HCT116 (cell line): Measurements from ENCODE around the gene FGF14. TPM values are rescaled to one million over a fixed set of nuclear protein-coding genes. Genes with fewer than 3 reads are reported as not detected.

ENCODE experiments used
- ATAC-seq: fragments of 200-7000 bp; cut with Tn5 transposase; 2 replicates; pipeline ENCODE4 v1.9.1; 2020; ENCODE audit warnings: mild to moderate bottlenecking, moderate library complexity
- BruUV-seq: library from RNA; stranded (reverse); fragments of 400-500 nt; replicated peaks from 2 replicates; lab custom pipeline; 2021; lab: Mats Ljungman, UMichigan
- CTCF ChIA-PET: fragments of 300-600 bp; sonication (Branson Sonifier 250); formaldehyde crosslinking; loops from one replicate; lab custom pipeline; 2021; ENCODE audit warnings: antibody characterized with exemption; lab: Charles Lee
- POLR2A ChIA-PET: fragments of 300-600, 350-600 bp; sonication (Branson Sonifier 250); formaldehyde crosslinking; loops from one replicate; lab custom pipeline; 2021; ENCODE audit warnings: antibody characterized with exemption; lab: Charles Lee
- RAD21 ChIA-PET, 2 experiments: fragments of 300-600 bp; sonication (Branson Sonifier 250); formaldehyde crosslinking; loops; one replicate each; lab custom pipeline; 2023; ENCODE audit warnings: low total read pairs in 2 of 2; ENCODE audit not compliant: uncharacterized antibody in 2 of 2, unreplicated experiment in 2 of 2, low non-redundant PET in 1 of 2; lab: Charles Lee
- DNase-seq: peaks from one replicate; pipeline ENCODE4 v3.0.0-alpha.2; 2010; ENCODE audit warnings: low read depth, low spot score
- H2AFZ ChIP-seq: fragments of 200-600 bp; shearing (Covaris generic), sonication (generic); 2 replicates; pipeline ENCODE4 v1.6.1; 2017; ENCODE audit warnings: low read depth, mixed run types, mixed read lengths, antibody characterized with exemption, low read length; ENCODE audit not compliant: poor library complexity, severe bottlenecking
- H3K27ac ChIP-seq: 2 replicates; pipeline ENCODE4 v1.5.1; 2012; ENCODE audit warnings: low read depth, low read length
- H3K27me3 ChIP-seq: fragments of 200-600 bp; sonication (generic); 2 replicates; pipeline ENCODE4 v1.6.1; 2016; ENCODE audit warnings: mixed run types, low read length, mixed read lengths; ENCODE audit not compliant: insufficient read depth
- H3K36me3 ChIP-seq, 2 experiments: fragments of 200-500 bp in 1 of 2; fragments of 200-600 bp in 1 of 2; sonication (Bioruptor generic) in 1 of 2; sonication (generic) in 1 of 2; 2 replicates each; pipeline versions ENCODE4 v1.5.1 to v1.6.1; 2014 to 2016; ENCODE audit warnings: low read length in 2 of 2, inconsistent platforms in 1 of 2, mixed read lengths in 1 of 2, mixed run types in 1 of 2; ENCODE audit not compliant: insufficient read depth in 2 of 2, control insufficient read depth in 1 of 2
- H3K4me1 ChIP-seq, 2 experiments: fragments of 200-600 bp in 1 of 2; sonication (generic) in 1 of 2; 2 replicates each; pipeline versions ENCODE4 v1.5.1 to v1.6.1; 2012 to 2017; ENCODE audit warnings: low read length in 2 of 2, inconsistent platforms in 1 of 2, mild to moderate bottlenecking in 1 of 2, mixed read lengths in 1 of 2, mixed run types in 1 of 2, moderate library complexity in 1 of 2; ENCODE audit not compliant: insufficient read depth in 2 of 2, control insufficient read depth in 1 of 2
- H3K4me2 ChIP-seq: fragments of 200-600 bp; sonication (generic); 2 replicates; pipeline ENCODE4 v1.6.1; 2017; ENCODE audit warnings: mixed run types, low read length, mixed read lengths
- H3K4me3 ChIP-seq, 2 experiments: fragments of 200-600 bp in 1 of 2; sonication (generic) in 1 of 2; replicated peaks in 1 of 2; 2 replicates each; pipeline ENCODE4 v1.5.1; 2011 to 2016; ENCODE audit warnings: low read length in 2 of 2, control low read depth in 1 of 2, low read depth in 1 of 2, mild to moderate bottlenecking in 1 of 2, mixed read lengths in 1 of 2, mixed run types in 1 of 2
- H3K79me2 ChIP-seq: fragments of 200-600 bp; sonication (generic); 2 replicates; pipeline ENCODE4 v1.6.1; 2017; ENCODE audit warnings: mild to moderate bottlenecking, mixed run types, low read length, moderate library complexity, mixed read lengths; ENCODE audit not compliant: insufficient read depth
- H3K9ac ChIP-seq: fragments of 200-600 bp; sonication (generic); 2 replicates; pipeline ENCODE4 v1.6.1; 2016; ENCODE audit warnings: low read length, mixed read lengths
- H3K9me2 ChIP-seq: fragments of 200-600 bp; sonication (generic), shearing (Covaris generic); 2 replicates; pipeline ENCODE4 v1.6.1; 2017; ENCODE audit warnings: mixed run types, mild to moderate bottlenecking, moderate library complexity; ENCODE audit not compliant: insufficient read depth
- H3K9me3 ChIP-seq, 2 experiments: fragments of 200-500 bp in 1 of 2; fragments of 200-600 bp in 1 of 2; sonication (Bioruptor generic) in 1 of 2; sonication (generic) in 1 of 2; 2 replicates each; pipeline ENCODE4 v1.6.1; 2014 to 2017; ENCODE audit warnings: low read length in 2 of 2, mixed read lengths in 2 of 2, inconsistent platforms in 1 of 2, low read depth in 1 of 2, mild to moderate bottlenecking in 1 of 2, mixed run types in 1 of 2, moderate library complexity in 1 of 2; ENCODE audit not compliant: control insufficient read depth in 1 of 2, insufficient read depth in 1 of 2
- H4K20me1 ChIP-seq: fragments of 200-600 bp; sonication (generic), shearing (Covaris generic); 2 replicates; pipeline ENCODE4 v1.6.1; 2017; ENCODE audit warnings: mixed run types, mild to moderate bottlenecking, moderate library complexity; ENCODE audit not compliant: insufficient read depth
- CBX3 ChIP-seq: IDR thresholded peaks from 2 replicates; pipeline ENCODE4 v1.6.1; 2012; ENCODE audit warnings: low read depth
- CEBPB ChIP-seq: IDR thresholded peaks from 2 replicates; pipeline ENCODE4 v1.6.1; 2012; ENCODE audit warnings: low read depth
- EGR1 ChIP-seq: IDR thresholded peaks from 2 replicates; pipeline ENCODE4 v1.6.1; 2012; ENCODE audit warnings: low read depth
- ELF1 ChIP-seq: IDR thresholded peaks from 2 replicates; pipeline ENCODE4 v1.6.1; 2012; ENCODE audit warnings: low read depth, borderline replicate concordance
- EZH2 ChIP-seq: fragments of 200-600 bp; sonication (generic); IDR thresholded peaks from 2 replicates; pipeline ENCODE4 v1.6.1; 2017; ENCODE audit warnings: antibody characterized with exemption, mixed run types
- EZH2phosphoT487 ChIP-seq: fragments of 200-600 bp; IDR thresholded peaks from 2 replicates; pipeline ENCODE4 v1.6.1; 2018; ENCODE audit warnings: antibody characterized with exemption, borderline replicate concordance
- JUND ChIP-seq: IDR thresholded peaks from 2 replicates; pipeline ENCODE4 v1.6.1; 2012
- POLR2A ChIP-seq: IDR thresholded peaks from 2 replicates; pipeline ENCODE4 v1.7.0; 2011; ENCODE audit warnings: borderline replicate concordance; ENCODE audit not compliant: insufficient read depth, insufficient read length; ENCODE audit errors: extremely low read depth
- RAD21 ChIP-seq: IDR thresholded peaks from 2 replicates; pipeline ENCODE4 v1.6.1; 2012; ENCODE audit warnings: low read depth, mild to moderate bottlenecking
- SIN3A ChIP-seq: IDR thresholded peaks from 2 replicates; pipeline ENCODE4 v1.6.1; 2012; ENCODE audit warnings: low read depth
- SP1 ChIP-seq: IDR thresholded peaks from 2 replicates; pipeline ENCODE4 v1.6.1; 2012; ENCODE audit warnings: low read depth
- SRF ChIP-seq: IDR thresholded peaks from 2 replicates; pipeline ENCODE4 v1.6.1; 2012; ENCODE audit warnings: low read depth
- TCF7L2 ChIP-seq: IDR thresholded peaks from 2 replicates; pipeline ENCODE4 v1.7.0; 2011; ENCODE audit warnings: borderline replicate concordance, inconsistent platforms; ENCODE audit not compliant: insufficient read depth, insufficient read length; ENCODE audit errors: extremely low read depth
- ZFX ChIP-seq: fragments of 450-650 bp; IDR thresholded peaks from 2 replicates; pipeline ENCODE4 v1.6.1; 2017
- ZNF274 ChIP-seq: fragments of 200-500 bp; sonication (Bioruptor generic); IDR thresholded peaks from 2 replicates; pipeline ENCODE4 v1.6.1; 2014; ENCODE audit warnings: mild to moderate bottlenecking, low read depth, low read length, inconsistent platforms
- intact Hi-C: fragments of 100-400 bp; cut with micrococcal nuclease; formaldehyde crosslinking; loops from 2 replicates; pipeline ENCODE4 v1.10.0; 2022
- total RNA-seq: library from RNA; stranded (reverse); gene quantifications from one replicate; pipeline ENCODE4 v1.2.1, GENCODE V29; 2021; ENCODE audit not compliant: unreplicated experiment
- TF ChIP-seq, protein P1 (sequence below): IDR thresholded peaks from 2 replicates; pipeline ENCODE4 v1.6.1; 2012; ENCODE audit warnings: low read depth
- TF ChIP-seq, protein P2 (sequence below): IDR thresholded peaks from 2 replicates; pipeline ENCODE4 v1.6.1; 2012
- TF ChIP-seq, protein P3 (sequence below), 3 experiments: fragments of 200-600 bp in 1 of 3; sonication (generic) in 1 of 3; IDR thresholded peaks in 2 of 3; conservative IDR thresholded peaks in 1 of 3; 2 replicates each; pipeline ENCODE4 v1.5.1; 2012 to 2017; ENCODE audit warnings: low read depth in 2 of 3, low read length in 2 of 3, antibody characterized with exemption in 1 of 3, borderline replicate concordance in 1 of 3, control low read depth in 1 of 3, mild to moderate bottlenecking in 1 of 3, mixed read lengths in 1 of 3, mixed run types in 1 of 3, moderate library complexity in 1 of 3; ENCODE audit not compliant: insufficient read depth in 1 of 3
- TF ChIP-seq, protein P4 (sequence below): IDR thresholded peaks from 2 replicates; pipeline ENCODE4 v1.6.1; 2011; ENCODE audit warnings: mild to moderate bottlenecking, low read length, moderate library complexity; ENCODE audit not compliant: insufficient replicate concordance; ENCODE audit errors: extremely low read depth

Gene FGF14
- total RNA-seq, 1 experiment from 2014 or later: not detected

DNA sequence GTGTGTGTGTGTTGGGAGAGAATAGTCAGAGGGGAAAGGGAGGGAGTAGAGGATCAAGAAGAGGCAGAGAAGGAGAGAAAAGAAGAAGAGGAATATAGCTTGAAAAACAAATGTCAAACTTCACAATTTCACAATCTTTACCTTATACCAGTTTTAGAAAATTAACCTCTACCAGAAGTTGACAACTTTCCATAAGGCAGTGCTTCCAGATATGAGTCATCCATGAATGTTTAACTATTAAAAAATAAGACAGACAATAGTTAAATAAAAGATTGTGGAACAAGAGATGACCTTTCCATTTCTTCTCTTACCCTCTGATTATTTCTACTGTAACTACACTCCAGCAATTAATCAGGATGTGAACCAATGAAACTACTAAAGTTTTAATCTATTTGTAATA is 720.0 kb downstream of the FGF14 start (continued):
- TF ChIP-seq, protein P1, sequence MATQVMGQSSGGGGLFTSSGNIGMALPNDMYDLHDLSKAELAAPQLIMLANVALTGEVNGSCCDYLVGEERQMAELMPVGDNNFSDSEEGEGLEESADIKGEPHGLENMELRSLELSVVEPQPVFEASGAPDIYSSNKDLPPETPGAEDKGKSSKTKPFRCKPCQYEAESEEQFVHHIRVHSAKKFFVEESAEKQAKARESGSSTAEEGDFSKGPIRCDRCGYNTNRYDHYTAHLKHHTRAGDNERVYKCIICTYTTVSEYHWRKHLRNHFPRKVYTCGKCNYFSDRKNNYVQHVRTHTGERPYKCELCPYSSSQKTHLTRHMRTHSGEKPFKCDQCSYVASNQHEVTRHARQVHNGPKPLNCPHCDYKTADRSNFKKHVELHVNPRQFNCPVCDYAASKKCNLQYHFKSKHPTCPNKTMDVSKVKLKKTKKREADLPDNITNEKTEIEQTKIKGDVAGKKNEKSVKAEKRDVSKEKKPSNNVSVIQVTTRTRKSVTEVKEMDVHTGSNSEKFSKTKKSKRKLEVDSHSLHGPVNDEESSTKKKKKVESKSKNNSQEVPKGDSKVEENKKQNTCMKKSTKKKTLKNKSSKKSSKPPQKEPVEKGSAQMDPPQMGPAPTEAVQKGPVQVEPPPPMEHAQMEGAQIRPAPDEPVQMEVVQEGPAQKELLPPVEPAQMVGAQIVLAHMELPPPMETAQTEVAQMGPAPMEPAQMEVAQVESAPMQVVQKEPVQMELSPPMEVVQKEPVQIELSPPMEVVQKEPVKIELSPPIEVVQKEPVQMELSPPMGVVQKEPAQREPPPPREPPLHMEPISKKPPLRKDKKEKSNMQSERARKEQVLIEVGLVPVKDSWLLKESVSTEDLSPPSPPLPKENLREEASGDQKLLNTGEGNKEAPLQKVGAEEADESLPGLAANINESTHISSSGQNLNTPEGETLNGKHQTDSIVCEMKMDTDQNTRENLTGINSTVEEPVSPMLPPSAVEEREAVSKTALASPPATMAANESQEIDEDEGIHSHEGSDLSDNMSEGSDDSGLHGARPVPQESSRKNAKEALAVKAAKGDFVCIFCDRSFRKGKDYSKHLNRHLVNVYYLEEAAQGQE: no peak
- TF ChIP-seq EZH2 (no peak), JUND (no peak)

DNA sequence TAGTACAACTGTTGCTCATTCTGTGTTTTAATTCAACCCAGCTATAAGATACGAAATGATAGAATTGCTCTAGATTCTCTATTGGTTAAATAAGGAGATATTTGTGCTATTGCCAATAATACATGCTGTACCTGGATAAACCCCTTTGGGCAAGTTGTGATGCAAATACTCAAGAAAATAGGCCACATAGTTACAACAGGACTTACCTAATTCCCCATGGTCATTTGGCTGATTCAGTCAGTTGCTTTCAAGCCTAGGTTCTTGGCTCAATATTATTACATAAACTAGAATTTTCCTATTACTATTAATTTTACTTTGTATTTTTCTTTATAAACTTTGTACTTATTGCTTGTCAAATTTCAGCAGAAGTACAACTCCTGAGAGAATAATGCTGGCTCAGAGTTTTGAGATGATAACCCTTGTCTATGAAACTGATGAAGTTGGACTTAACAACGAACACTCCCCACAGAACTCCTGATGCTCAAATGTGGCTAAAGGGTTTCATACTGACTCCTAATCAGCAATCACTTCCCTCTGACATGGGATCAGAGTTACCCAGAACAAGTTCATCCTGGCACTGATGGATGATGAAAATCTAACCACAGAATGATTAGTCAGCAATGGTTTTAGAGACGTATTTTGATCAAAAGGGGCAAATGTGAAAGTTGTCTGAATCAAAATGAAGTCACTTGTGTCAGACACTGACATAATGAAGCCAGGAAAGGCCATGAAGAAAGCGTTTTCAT is 728.3 kb downstream of the FGF14 start:
- Histone ChIP-seq H3K27me3 (no peaks in the 10 kb centered on the region), H3K4me2 (no peak overlapping the region), H3K9me3 (no peaks in the 10 kb centered on the region), H3K9me2 (no peaks in the 10 kb centered on the region), H2AFZ (no peak overlapping the region), H3K4me1 (no peaks in the 10 kb centered on the region), H3K27ac (no peak overlapping the region), H3K9ac (no peak overlapping the region), H4K20me1 (no peaks in the 10 kb centered on the region), H3K36me3 (no peaks in the 10 kb centered on the region), H3K79me2 (no peaks in the 10 kb centered on the region), H3K4me3 (no peak overlapping the region)
- intact Hi-C loops: no loop called here
- no peak for DNase-seq
- RAD21 ChIA-PET: no interaction called here
- ATAC-seq: no peak
- POLR2A ChIA-PET: no interaction called here
- no TSS peak for BruUV-seq
- TF ChIP-seq EGR1 (no peak), RAD21 (no peak), ELF1 (no peak), POLR2A (no peak), TCF7L2 (no peak), EZH2 (no peak), SRF (no peak), CEBPB (no peak), SP1 (no peak), SIN3A (no peak), CBX3 (no peak), ZFX (no peak), JUND (no peak), ZNF274 (no peak), EZH2phosphoT487 (no peak)
- TF ChIP-seq, protein P2, sequence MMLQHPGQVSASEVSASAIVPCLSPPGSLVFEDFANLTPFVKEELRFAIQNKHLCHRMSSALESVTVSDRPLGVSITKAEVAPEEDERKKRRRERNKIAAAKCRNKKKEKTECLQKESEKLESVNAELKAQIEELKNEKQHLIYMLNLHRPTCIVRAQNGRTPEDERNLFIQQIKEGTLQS: no peak
- TF ChIP-seq, protein P3, sequence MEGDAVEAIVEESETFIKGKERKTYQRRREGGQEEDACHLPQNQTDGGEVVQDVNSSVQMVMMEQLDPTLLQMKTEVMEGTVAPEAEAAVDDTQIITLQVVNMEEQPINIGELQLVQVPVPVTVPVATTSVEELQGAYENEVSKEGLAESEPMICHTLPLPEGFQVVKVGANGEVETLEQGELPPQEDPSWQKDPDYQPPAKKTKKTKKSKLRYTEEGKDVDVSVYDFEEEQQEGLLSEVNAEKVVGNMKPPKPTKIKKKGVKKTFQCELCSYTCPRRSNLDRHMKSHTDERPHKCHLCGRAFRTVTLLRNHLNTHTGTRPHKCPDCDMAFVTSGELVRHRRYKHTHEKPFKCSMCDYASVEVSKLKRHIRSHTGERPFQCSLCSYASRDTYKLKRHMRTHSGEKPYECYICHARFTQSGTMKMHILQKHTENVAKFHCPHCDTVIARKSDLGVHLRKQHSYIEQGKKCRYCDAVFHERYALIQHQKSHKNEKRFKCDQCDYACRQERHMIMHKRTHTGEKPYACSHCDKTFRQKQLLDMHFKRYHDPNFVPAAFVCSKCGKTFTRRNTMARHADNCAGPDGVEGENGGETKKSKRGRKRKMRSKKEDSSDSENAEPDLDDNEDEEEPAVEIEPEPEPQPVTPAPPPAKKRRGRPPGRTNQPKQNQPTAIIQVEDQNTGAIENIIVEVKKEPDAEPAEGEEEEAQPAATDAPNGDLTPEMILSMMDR (IDR thresholded peaks at IDR 0.05 in 2 of 3, conservative IDR thresholded peaks at IDR 0.05 in 1 of 3; ENCODE audit: borderline replicate concordance in 1 of 3, insufficient read depth in 1 of 3, low read depth in 2 of 3, low read length in 2 of 3): no peak
- TF ChIP-seq, protein P4, sequence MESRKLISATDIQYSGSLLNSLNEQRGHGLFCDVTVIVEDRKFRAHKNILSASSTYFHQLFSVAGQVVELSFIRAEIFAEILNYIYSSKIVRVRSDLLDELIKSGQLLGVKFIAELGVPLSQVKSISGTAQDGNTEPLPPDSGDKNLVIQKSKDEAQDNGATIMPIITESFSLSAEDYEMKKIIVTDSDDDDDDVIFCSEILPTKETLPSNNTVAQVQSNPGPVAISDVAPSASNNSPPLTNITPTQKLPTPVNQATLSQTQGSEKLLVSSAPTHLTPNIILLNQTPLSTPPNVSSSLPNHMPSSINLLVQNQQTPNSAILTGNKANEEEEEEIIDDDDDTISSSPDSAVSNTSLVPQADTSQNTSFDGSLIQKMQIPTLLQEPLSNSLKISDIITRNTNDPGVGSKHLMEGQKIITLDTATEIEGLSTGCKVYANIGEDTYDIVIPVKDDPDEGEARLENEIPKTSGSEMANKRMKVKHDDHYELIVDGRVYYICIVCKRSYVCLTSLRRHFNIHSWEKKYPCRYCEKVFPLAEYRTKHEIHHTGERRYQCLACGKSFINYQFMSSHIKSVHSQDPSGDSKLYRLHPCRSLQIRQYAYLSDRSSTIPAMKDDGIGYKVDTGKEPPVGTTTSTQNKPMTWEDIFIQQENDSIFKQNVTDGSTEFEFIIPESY: no peak
- CTCF ChIA-PET: no interaction called here
